K562 (cell line): Measurements from ENCODE around the gene ACAT2. TPM values are rescaled to one million over a fixed set of nuclear protein-coding genes. Genes with fewer than 3 reads are reported as not detected.

Experiments
- ATAC-seq: fragments of 200-7000 bp; cut with Tn5 transposase; 3 replicates; pipeline ENCODE4 v1.9.1; 2020; ENCODE audit warnings: moderate library complexity
- BruUV-seq: library from RNA; stranded (reverse); fragments of 400-500 nt; replicated peaks from 2 replicates; lab custom pipeline; 2021; lab: Mats Ljungman, UMichigan
- CTCF ChIA-PET: fragments of 300-600 bp; formaldehyde crosslinking; extraction: SDS; loops from one replicate; lab custom pipeline; 2021; ENCODE audit warnings: low intra/inter-chr PET ratio; lab: Yijun Ruan, JAX
- POLR2A ChIA-PET: fragments of 300-600, 350-650 bp; sonication (Branson Sonifier 250); formaldehyde crosslinking; extraction: SDS; loops from one replicate; lab custom pipeline; 2021; ENCODE audit warnings: antibody characterized with exemption, inconsistent platforms; lab: Yijun Ruan, JAX
- DNase-seq, 4 experiments: peaks; one replicate each; pipeline versions ENCODE4 v3.0.0 to v3.0.0-alpha.2; 2011 to 2018; ENCODE audit warnings: low spot score in 3 of 4, mixed read lengths in 3 of 4; ENCODE audit errors: extremely low read depth in 1 of 4
- FAIRE-seq: peaks from 2 replicates; lab custom pipeline; 2011; peaks lifted over from hg19 to GRCh38; lab: Jason Lieb, UNC
- H2AFZ ChIP-seq: 2 replicates; pipeline ENCODE4 v1.6.0; 2011; ENCODE audit warnings: low read depth, low read length, control low read depth, inconsistent platforms
- H3K27ac ChIP-seq: fragments of 200-600 bp; 3 replicates; pipeline ENCODE4 v1.8.0; 2011; ENCODE audit warnings: low read depth, mild to moderate bottlenecking, control low read depth, inconsistent platforms, low read length, moderate library complexity, mixed read lengths; ENCODE audit errors: extremely low read depth
- H3K27me3 ChIP-seq, 2 experiments: fragments of 300-600 bp in 1 of 2; 2 replicates in 1 of 2; 3 replicates in 1 of 2; pipeline versions ENCODE4 v1.6.0 to v1.8.0; 2011; ENCODE audit warnings: inconsistent platforms in 2 of 2, low read length in 2 of 2, mild to moderate bottlenecking in 1 of 2, mixed read lengths in 1 of 2, moderate library complexity in 1 of 2; ENCODE audit not compliant: control insufficient read depth in 2 of 2, insufficient read depth in 2 of 2
- H3K36me3 ChIP-seq: fragments of 300-600 bp; 3 replicates; pipeline ENCODE4 v1.8.0; 2011; ENCODE audit warnings: mild to moderate bottlenecking, low read length, inconsistent platforms; ENCODE audit not compliant: control insufficient read depth, insufficient read depth
- H3K4me1 ChIP-seq, 2 experiments: fragments of 200-600 bp in 1 of 2; replicated peaks in 1 of 2; 2 replicates in 1 of 2; 3 replicates in 1 of 2; pipeline versions ENCODE4 v1.5.1 to v1.8.0; 2011; ENCODE audit warnings: inconsistent platforms in 2 of 2, low read length in 2 of 2, mild to moderate bottlenecking in 1 of 2, mixed read lengths in 1 of 2, moderate library complexity in 1 of 2; ENCODE audit not compliant: control insufficient read depth in 2 of 2, insufficient read depth in 2 of 2
- H3K4me2 ChIP-seq: 2 replicates; pipeline ENCODE4 v1.6.1; 2011; ENCODE audit warnings: low read length, control low read depth, inconsistent platforms, mixed read lengths; ENCODE audit not compliant: insufficient read depth
- H3K4me3 ChIP-seq: fragments of 200-600 bp; sonication (generic), shearing (Covaris generic); 2 replicates; pipeline ENCODE4 v1.5.1; 2016; ENCODE audit warnings: control low read depth, inconsistent platforms
- H3K79me2 ChIP-seq: fragments of 200-600 bp; 3 replicates; pipeline ENCODE4 v1.8.0; 2011; ENCODE audit warnings: low read length, inconsistent platforms; ENCODE audit not compliant: control insufficient read depth, insufficient read depth
- H3K9ac ChIP-seq, 2 experiments: 2 replicates each; pipeline versions ENCODE4 v1.6.0 to v1.6.1; 2011; ENCODE audit warnings: low read depth in 2 of 2, low read length in 2 of 2, control low read depth in 1 of 2, inconsistent platforms in 1 of 2, mild to moderate bottlenecking in 1 of 2, mixed read lengths in 1 of 2; ENCODE audit not compliant: insufficient read depth in 1 of 2
- H3K9me1 ChIP-seq: one replicate; pipeline ENCODE4 v1.6.0; 2011; ENCODE audit warnings: inconsistent platforms, mild to moderate bottlenecking, low read length, moderate library complexity; ENCODE audit not compliant: control insufficient read depth, insufficient read depth
- H3K9me3 ChIP-seq: replicated peaks from 2 replicates; pipeline ENCODE4 v1.5.1; 2011; ENCODE audit warnings: low read depth, low read length, inconsistent platforms; ENCODE audit not compliant: control insufficient read depth, insufficient read depth
- H4K20me1 ChIP-seq: replicated peaks from 2 replicates; pipeline ENCODE4 v1.6.1; 2011; ENCODE audit warnings: low read length, inconsistent platforms, mixed read lengths; ENCODE audit not compliant: control insufficient read depth, insufficient read depth
- MECOM ChIP-seq: fragments of 250-450 bp; sonication (Bioruptor Pico); IDR thresholded peaks from 2 replicates; pipeline ENCODE4 v1.8.0; 2022; ENCODE audit warnings: inconsistent platforms
- ZNF384 ChIP-seq: IDR thresholded peaks from 2 replicates; pipeline ENCODE4 v1.6.1; 2012; ENCODE audit warnings: low read depth, low read length, improper control_type of control experiment
- WGBS: fragments of 100-300 bp; shearing (Covaris generic); methylation state at CpG from one replicate; pipeline ENCODE4 v1.1.6; 2016; ENCODE audit warnings: low coverage, mixed read lengths; ENCODE audit not compliant: insufficient coverage; ENCODE audit errors: missing lambda C conversion rate; 5-methylcytosine and 5-hydroxymethylcytosine counted together
- in situ Hi-C: fragments of 300-500 bp; cut with MboI; formaldehyde crosslinking; loops from 4 replicates; pipeline ENCODE4 v1.15.0; 2018; ENCODE audit warnings: inconsistent platforms, mixed read lengths
- intact Hi-C: fragments of 100-400 bp; cut with micrococcal nuclease; formaldehyde crosslinking; loops from 2 replicates; pipeline ENCODE4 v1.14.2; 2022
- polyA plus RNA-seq, 8 experiments: library from polyadenylated mRNA; depleted of rRNA in 4 of 8; stranded (reverse) in 5 of 8; unstranded in 3 of 8; fragments of >200 nt; fragmentation: Nextera tagmentation in 2 of 8; fragmentation: Illumina TruSeq in 1 of 8; extraction: Ambion mirVana in 2 of 8; extraction: Trizol in 1 of 8; gene quantifications; 2 replicates each; pipeline versions ENCODE4 v1.2.1 to v1.2.3, GENCODE V29; 2011 to 2014; ENCODE audit warnings: inconsistent platforms in 1 of 8, missing spikeins in 1 of 8
- total RNA-seq, 7 experiments: library from RNA; depleted of rRNA in 6 of 7; stranded (reverse); fragments of >200 nt in 6 of 7; fragmentation: Illumina TruSeq in 2 of 7; extraction: Trizol in 2 of 7; gene quantifications; 2 replicates each; pipeline versions ENCODE4 v1.2.1 to v1.2.3, GENCODE V29; 2011 to 2021; ENCODE audit warnings: low replicate concordance in 1 of 7
- TF ChIP-seq, protein P1 (sequence below), 2 experiments: fragments of 450-650 bp; IDR thresholded peaks; 2 replicates each; pipeline ENCODE4 v1.6.1; 2016

Gene ACAT2
- total and polyA plus RNA-seq, 9 of the 15 experiments (the other 6 are each of a cell fraction or from before 2014, with no cell fraction given), result 63.0 to 309 (median 144) TPM

DNA sequence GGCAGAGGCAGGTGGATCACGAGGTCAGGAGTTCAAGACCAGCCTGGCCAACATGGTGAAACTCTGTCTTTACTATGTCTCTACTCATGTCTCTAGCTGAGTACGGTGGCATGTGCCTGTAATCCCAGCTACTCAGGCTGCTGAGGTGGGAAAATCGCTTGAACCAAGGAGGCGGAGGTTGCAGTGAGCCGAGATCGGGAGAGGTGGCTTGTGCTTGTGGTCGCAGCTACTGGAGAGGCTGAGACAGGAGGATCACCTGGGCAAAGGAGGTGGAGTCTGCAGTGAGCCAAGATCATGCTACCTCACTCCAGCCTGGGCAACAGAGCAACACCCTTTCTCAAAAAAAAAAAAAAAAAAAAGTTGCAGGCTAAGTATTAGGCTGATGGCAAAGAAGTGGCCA, 42.6 kb upstream of the ACAT2 start:
- no TSS peak for BruUV-seq
- ChIA-PET CTCF (no interaction called here), POLR2A (interaction anchor here (0.6 to 4.0 kb wide), 7 partner anchors 8 to 152 kb away, joined by 3 to 19 read pairs (median 4); partner anchors contain the start of genes MRPL18, SOD2, TCP1 and WTAP)
- Histone ChIP-seq H4K20me1 (no peaks in the 10 kb centered on the region), H3K4me1 (peaks cover 6 to 23% of the 10 kb centered on the region in 2 experiments), H3K27ac (no peak overlapping the region), H3K9me1 (no peaks in the 10 kb centered on the region), H3K79me2 (peaks cover 21% of the 10 kb centered on the region), H2AFZ (no peak overlapping the region), H3K4me3 (no peak overlapping the region), H3K4me2 (no peak overlapping the region), H3K9ac (0 out of 4 replicates have a peak overlapping the region, but pooled peaks of 1 of the 2 experiments have one; percentile 28), H3K27me3 (no peaks in the 10 kb centered on the region), H3K9me3 (peaks cover 5% of the 10 kb centered on the region; the same call in 1 of the 2 replicates), H3K36me3 (peaks cover 5% of the 10 kb centered on the region; the same call in 2 of the 3 replicates)
- no peak for ATAC-seq
- 80% methylated on average over 7 of the region's 7 CpGs for WGBS
- intact Hi-C loops, result no loop called here
- in situ Hi-C loops, result no loop called here
- no peak for FAIRE-seq
- DNase-seq, result no peak
- TF ChIP-seq MECOM (CRISPR knock-in tag) (no peak), ZNF384 (0 out of 2 replicates have a peak, but pooled peaks have one; percentile 3)
- TF ChIP-seq, protein P1, sequence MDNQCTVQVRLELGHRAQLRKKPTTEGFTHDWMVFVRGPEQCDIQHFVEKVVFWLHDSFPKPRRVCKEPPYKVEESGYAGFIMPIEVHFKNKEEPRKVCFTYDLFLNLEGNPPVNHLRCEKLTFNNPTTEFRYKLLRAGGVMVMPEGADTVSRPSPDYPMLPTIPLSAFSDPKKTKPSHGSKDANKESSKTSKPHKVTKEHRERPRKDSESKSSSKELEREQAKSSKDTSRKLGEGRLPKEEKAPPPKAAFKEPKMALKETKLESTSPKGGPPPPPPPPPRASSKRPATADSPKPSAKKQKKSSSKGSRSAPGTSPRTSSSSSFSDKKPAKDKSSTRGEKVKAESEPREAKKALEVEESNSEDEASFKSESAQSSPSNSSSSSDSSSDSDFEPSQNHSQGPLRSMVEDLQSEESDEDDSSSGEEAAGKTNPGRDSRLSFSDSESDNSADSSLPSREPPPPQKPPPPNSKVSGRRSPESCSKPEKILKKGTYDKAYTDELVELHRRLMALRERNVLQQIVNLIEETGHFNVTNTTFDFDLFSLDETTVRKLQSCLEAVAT (IDR thresholded peaks at IDR 0.05), result peak in 1 of 2 experiments; percentile 60; a peak in 1 of 4 replicates
